Caco-2 (cell line): ENCODE measurements around the gene PDGFC. TPM values are rescaled to one million over a fixed set of nuclear protein-coding genes. Genes with fewer than 3 reads are reported as not detected.

Source experiments
- BruUV-seq: library from RNA; stranded (reverse); fragments of 400-500 nt; replicated peaks from 2 replicates; lab custom pipeline; 2021; lab: Mats Ljungman, UMichigan
- CTCF ChIA-PET: fragments of 300-600 bp; sonication (Branson Sonifier 250); formaldehyde crosslinking; loops from one replicate; lab custom pipeline; 2022; ENCODE audit warnings: antibody characterized with exemption; lab: Charles Lee
- POLR2A ChIA-PET: fragments of 300-600 bp; sonication (Branson Sonifier 250); formaldehyde crosslinking; loops from one replicate; lab custom pipeline; 2022; ENCODE audit warnings: antibody characterized with exemption; lab: Charles Lee
- DNase-seq, 2 experiments: peaks; one replicate each; pipeline versions ENCODE4 v3.0.0 to v3.0.0-alpha.2; 2020 to 2022
- H3K27me3 ChIP-seq: replicated peaks from 2 replicates; pipeline ENCODE4 v1.6.0; 2011; ENCODE audit warnings: low read length; ENCODE audit not compliant: control insufficient read depth, insufficient read depth
- H3K36me3 ChIP-seq: 2 replicates; pipeline ENCODE4 v1.5.1; 2011; ENCODE audit warnings: low read length; ENCODE audit not compliant: control insufficient read depth, insufficient read depth
- H3K4me1 ChIP-seq: fragments of 250-450 bp; sonication (Bioruptor Pico); 2 replicates; pipeline ENCODE4 v1.5.1; 2020; ENCODE audit warnings: mild to moderate bottlenecking
- H3K4me3 ChIP-seq: 2 replicates; pipeline ENCODE4 v1.5.1; 2011; ENCODE audit warnings: low read depth, mild to moderate bottlenecking, control low read depth, low read length
- H3K9me3 ChIP-seq: fragments of 250-450 bp; sonication (Bioruptor Pico); 2 replicates; pipeline ENCODE4 v1.5.1; 2020; ENCODE audit warnings: mild to moderate bottlenecking, moderate library complexity
- H3K27ac Mint-ChIP-seq: one replicate; pipeline ENCODE4 v1.8.0; 2022; ENCODE audit warnings: mixed read lengths; ENCODE audit not compliant: unreplicated experiment
- H3K27me3 Mint-ChIP-seq: one replicate; pipeline ENCODE4 v1.8.0; 2022; ENCODE audit warnings: mixed read lengths; ENCODE audit not compliant: insufficient read depth, unreplicated experiment
- H3K36me3 Mint-ChIP-seq: one replicate; pipeline ENCODE4 v1.8.0; 2022; ENCODE audit warnings: mild to moderate bottlenecking, mixed read lengths; ENCODE audit not compliant: insufficient read depth, unreplicated experiment
- H3K4me1 Mint-ChIP-seq: one replicate; pipeline ENCODE4 v1.8.0; 2022; ENCODE audit warnings: low read depth, mixed read lengths; ENCODE audit not compliant: unreplicated experiment
- H3K4me3 Mint-ChIP-seq: one replicate; pipeline ENCODE4 v1.8.0; 2022; ENCODE audit warnings: mild to moderate bottlenecking, moderate library complexity, mixed read lengths; ENCODE audit not compliant: unreplicated experiment
- H3K9me3 Mint-ChIP-seq: one replicate; pipeline ENCODE4 v1.8.0; 2022; ENCODE audit warnings: mixed read lengths; ENCODE audit not compliant: unreplicated experiment
- intact Hi-C: fragments of 100-400 bp; cut with micrococcal nuclease; formaldehyde crosslinking; loops from one replicate; pipeline ENCODE4 v1.10.0; 2022; ENCODE audit not compliant: unreplicated experiment
- total RNA-seq: library from RNA; stranded (reverse); gene quantifications from 2 replicates; pipeline ENCODE4 v1.2.3, GENCODE V29; 2022
- TF ChIP-seq, protein P1 (sequence below), 2 experiments: fragments of 200-600 bp in 1 of 2; IDR thresholded peaks; 1 replicate in 1 of 2; 2 replicates in 1 of 2; pipeline versions ENCODE4 v1.5.1 to v1.8.0; 2011 to 2022; ENCODE audit warnings: antibody characterized with exemption in 1 of 2, control low read depth in 1 of 2, inconsistent platforms in 1 of 2, low read depth in 1 of 2, low read length in 1 of 2, mild to moderate bottlenecking in 1 of 2, moderate library complexity in 1 of 2; ENCODE audit not compliant: insufficient read depth in 1 of 2, severe bottlenecking in 1 of 2, unreplicated experiment in 1 of 2

The PDGFC gene
- total RNA-seq, 1 experiment from 2014 or later = 9.5 TPM

GRCh38 chr4:156751486-156751885 lies 220.1 kb downstream of the PDGFC start:
- Histone ChIP-seq H3K4me1 (no peaks in the 10 kb centered on the region), H3K27me3 (no peaks in the 10 kb centered on the region), H3K36me3 (no peaks in the 10 kb centered on the region), H3K4me3 (no peak overlapping the region), H3K9me3 (no peaks in the 10 kb centered on the region)
- intact Hi-C loops = no loop called here
- CTCF ChIA-PET = no interaction called here
- BruUV-seq = no TSS peak
- DNase-seq = no peak
- POLR2A ChIA-PET = no interaction called here
- Mint-ChIP-seq H3K27me3 (no peaks in the 10 kb centered on the region), H3K9me3 (no peaks in the 10 kb centered on the region), H3K27ac (no peak overlapping the region), H3K36me3 (no peaks in the 10 kb centered on the region), H3K4me3 (no peak overlapping the region), H3K4me1 (no peaks in the 10 kb centered on the region)
- TF ChIP-seq, protein P1, sequence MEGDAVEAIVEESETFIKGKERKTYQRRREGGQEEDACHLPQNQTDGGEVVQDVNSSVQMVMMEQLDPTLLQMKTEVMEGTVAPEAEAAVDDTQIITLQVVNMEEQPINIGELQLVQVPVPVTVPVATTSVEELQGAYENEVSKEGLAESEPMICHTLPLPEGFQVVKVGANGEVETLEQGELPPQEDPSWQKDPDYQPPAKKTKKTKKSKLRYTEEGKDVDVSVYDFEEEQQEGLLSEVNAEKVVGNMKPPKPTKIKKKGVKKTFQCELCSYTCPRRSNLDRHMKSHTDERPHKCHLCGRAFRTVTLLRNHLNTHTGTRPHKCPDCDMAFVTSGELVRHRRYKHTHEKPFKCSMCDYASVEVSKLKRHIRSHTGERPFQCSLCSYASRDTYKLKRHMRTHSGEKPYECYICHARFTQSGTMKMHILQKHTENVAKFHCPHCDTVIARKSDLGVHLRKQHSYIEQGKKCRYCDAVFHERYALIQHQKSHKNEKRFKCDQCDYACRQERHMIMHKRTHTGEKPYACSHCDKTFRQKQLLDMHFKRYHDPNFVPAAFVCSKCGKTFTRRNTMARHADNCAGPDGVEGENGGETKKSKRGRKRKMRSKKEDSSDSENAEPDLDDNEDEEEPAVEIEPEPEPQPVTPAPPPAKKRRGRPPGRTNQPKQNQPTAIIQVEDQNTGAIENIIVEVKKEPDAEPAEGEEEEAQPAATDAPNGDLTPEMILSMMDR (IDR thresholded peaks at IDR 0.05; ENCODE audit: insufficient read depth in 1 of 2, low read depth in 1 of 2, low read length in 1 of 2, severe bottlenecking in 1 of 2, unreplicated experiment in 1 of 2) = no peak

DNA sequence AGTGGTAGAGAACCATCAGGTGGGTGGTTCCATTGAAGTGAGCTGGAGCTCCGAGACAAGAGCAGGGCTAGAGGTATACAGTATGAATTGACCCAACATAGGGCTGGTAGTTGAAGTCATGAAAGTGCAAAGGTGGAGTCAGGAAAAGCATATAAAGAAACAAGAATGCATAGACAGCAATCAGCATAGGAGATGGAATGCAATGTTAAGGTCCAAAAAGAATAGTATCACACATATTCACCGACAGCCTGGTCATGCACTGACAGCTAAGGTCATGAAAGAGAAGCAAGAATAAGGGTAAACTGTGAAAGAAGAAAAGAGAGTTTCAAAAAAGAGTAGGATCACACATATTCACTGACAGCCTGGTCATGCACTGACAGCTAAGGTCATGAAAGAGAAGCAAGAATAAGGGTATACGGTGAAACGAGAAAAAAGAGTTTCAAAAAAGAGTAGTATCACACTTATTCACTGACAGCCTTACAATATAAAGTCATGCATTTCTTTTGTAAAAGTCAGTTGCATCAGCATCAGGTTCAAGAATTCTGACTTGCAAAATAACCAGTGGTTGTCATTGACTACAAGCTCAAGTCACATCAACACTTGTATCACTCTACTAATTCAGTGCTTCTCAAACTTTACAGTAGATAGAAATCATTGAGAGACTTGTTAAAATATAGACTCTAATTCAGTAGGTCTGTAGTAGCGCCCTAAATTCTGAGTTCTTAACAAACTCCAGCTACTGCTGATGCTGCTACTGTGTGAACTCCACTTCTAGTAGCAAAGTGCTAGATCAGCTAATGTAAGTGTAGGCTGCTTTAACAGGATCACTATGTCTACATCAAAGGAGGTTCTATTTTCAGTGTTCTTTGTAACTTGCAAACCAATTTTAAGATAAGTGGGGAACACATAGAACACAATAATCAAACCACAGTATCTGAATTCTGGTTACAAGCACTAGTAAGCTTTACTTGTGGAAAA lies 221.9 kb downstream of the PDGFC start:
- TF ChIP-seq, protein P1 (IDR thresholded peaks at IDR 0.05; ENCODE audit: insufficient read depth in 1 of 2, low read depth in 1 of 2, low read length in 1 of 2, severe bottlenecking in 1 of 2, unreplicated experiment in 1 of 2) = no peak
- Mint-ChIP-seq H3K9me3 (no peaks in the 10 kb centered on the region), H3K27me3 (no peaks in the 10 kb centered on the region), H3K4me1 (no peaks in the 10 kb centered on the region), H3K4me3 (no peak overlapping the region), H3K36me3 (no peaks in the 10 kb centered on the region), H3K27ac (no peak overlapping the region)
- DNase-seq = no peak
- Histone ChIP-seq H3K36me3 (no peaks in the 10 kb centered on the region), H3K4me1 (no peaks in the 10 kb centered on the region), H3K27me3 (no peaks in the 10 kb centered on the region), H3K4me3 (no peak overlapping the region), H3K9me3 (no peaks in the 10 kb centered on the region)
- ChIA-PET CTCF (no interaction called here), POLR2A (no interaction called here)
- no TSS peak for BruUV-seq
- intact Hi-C loops = no loop called here

- POLR2A ChIA-PET = no interaction called here
- no peaks in the 10 kb centered on the region for H3K4me1 ChIP-seq
- H3K9me3 ChIP-seq = no peaks in the 10 kb centered on the region
- H3K27ac Mint-ChIP-seq = no peak overlapping the region
- H3K4me3 ChIP-seq = no peak overlapping the region
- BruUV-seq = no TSS peak
- CTCF ChIA-PET = no interaction called here
- no peak overlapping the region for H3K4me3 Mint-ChIP-seq
- no peaks in the 10 kb centered on the region for H3K27me3 Mint-ChIP-seq
- no peaks in the 10 kb centered on the region for H3K36me3 ChIP-seq
- no peaks in the 10 kb centered on the region for H3K36me3 Mint-ChIP-seq
- TF ChIP-seq, protein P1 (IDR thresholded peaks at IDR 0.05; ENCODE audit: insufficient read depth in 1 of 2, low read depth in 1 of 2, low read length in 1 of 2, severe bottlenecking in 1 of 2, unreplicated experiment in 1 of 2) = no peak
- intact Hi-C loops = no loop called here
- no peak for DNase-seq
- H3K4me1 Mint-ChIP-seq = no peaks in the 10 kb centered on the region
- H3K9me3 Mint-ChIP-seq = peaks cover 10% of the 10 kb centered on the region
- H3K27me3 ChIP-seq = no peaks in the 10 kb centered on the region
Observed at GRCh38 chr4:156746111-156746510, 225.5 kb downstream of the PDGFC start.
